Breast epithelium (tissue), 3 donors: Measurements from ENCODE around the gene KCNC3.

ENCODE experiments used
- POLR2A ChIP-seq: fragments of 450-650 bp; IDR thresholded peaks from one replicate; pipeline ENCODE4 v1.6.1; 2016; ENCODE audit warnings: antibody characterized with exemption, mild to moderate bottlenecking, moderate library complexity
- TF ChIP-seq, protein P1 (sequence below), 3 donors: fragments of 450-650 bp; IDR thresholded peaks; one replicate each; pipeline ENCODE4 v1.5.1; 2016 to 2017; ENCODE audit warnings: antibody characterized with exemption in 3 of 3, mild to moderate bottlenecking in 3 of 3, moderate library complexity in 3 of 3

DNA sequence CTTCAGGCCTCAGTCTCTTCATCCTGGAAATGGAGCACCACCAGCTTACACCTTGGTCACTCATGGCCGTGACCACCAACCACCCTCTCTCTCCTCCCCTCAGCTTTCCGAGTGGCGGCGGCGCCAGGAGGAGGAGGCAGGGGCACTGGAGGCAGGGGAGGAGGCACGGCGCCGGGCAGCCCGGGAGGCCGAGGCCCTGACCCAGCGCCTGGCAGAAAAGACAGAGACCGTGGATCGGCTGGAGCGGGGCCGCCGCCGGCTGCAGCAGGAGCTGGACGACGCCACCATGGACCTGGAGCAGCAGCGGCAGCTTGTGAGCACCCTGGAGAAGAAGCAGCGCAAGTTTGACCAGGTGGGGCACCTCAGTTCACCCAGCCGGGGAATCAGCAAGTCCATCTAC, 47.7 kb downstream of the KCNC3 start:
- TF ChIP-seq, protein P1, sequence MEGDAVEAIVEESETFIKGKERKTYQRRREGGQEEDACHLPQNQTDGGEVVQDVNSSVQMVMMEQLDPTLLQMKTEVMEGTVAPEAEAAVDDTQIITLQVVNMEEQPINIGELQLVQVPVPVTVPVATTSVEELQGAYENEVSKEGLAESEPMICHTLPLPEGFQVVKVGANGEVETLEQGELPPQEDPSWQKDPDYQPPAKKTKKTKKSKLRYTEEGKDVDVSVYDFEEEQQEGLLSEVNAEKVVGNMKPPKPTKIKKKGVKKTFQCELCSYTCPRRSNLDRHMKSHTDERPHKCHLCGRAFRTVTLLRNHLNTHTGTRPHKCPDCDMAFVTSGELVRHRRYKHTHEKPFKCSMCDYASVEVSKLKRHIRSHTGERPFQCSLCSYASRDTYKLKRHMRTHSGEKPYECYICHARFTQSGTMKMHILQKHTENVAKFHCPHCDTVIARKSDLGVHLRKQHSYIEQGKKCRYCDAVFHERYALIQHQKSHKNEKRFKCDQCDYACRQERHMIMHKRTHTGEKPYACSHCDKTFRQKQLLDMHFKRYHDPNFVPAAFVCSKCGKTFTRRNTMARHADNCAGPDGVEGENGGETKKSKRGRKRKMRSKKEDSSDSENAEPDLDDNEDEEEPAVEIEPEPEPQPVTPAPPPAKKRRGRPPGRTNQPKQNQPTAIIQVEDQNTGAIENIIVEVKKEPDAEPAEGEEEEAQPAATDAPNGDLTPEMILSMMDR (IDR thresholded peaks at IDR 0.05) = no peak
- TF ChIP-seq POLR2A = no peak
